Activated CD8-positive, alpha-beta memory T cell treated with anti-CD3 and anti-CD28 coated beads for 4 hours (primary cell): ENCODE measurements around the gene IFITM5.

Source experiments
- DNase-seq, 2 donors: peaks; one replicate each; pipeline ENCODE4 v3.0.0-alpha.2; 2020; ENCODE audit warnings: low read depth in 2 of 2

IFITM5 gene

GRCh38 chr11:266676-267439, 32.5 kb downstream of the IFITM5 start:
- DNase-seq, result no peak

GRCh38 chr11:261624-262023, 37.7 kb downstream of the IFITM5 start:
- DNase-seq, result no peak

- DNase-seq, result no peak
Measured at GRCh38 chr11:259413-259812, 39.9 kb downstream of the IFITM5 start.

GRCh38 chr11:257766-258493, 41.4 kb downstream of the IFITM5 start:
- no peak for DNase-seq

GRCh38 chr11:256952-257737, 42.2 kb downstream of the IFITM5 start:
- no peak for DNase-seq

- no peak for DNase-seq
Measured at GRCh38 chr11:255816-256215, 43.5 kb downstream of the IFITM5 start.

- no peak for DNase-seq
Measured at GRCh38 chr11:255176-255575, 44.1 kb downstream of the IFITM5 start.

GRCh38 chr11:253886-254270, 45.4 kb downstream of the IFITM5 start:
- DNase-seq, result no peak

- no peak for DNase-seq
Measured at GRCh38 chr11:253160-253885, 46.0 kb downstream of the IFITM5 start.

- no peak for DNase-seq
Measured at GRCh38 chr11:252666-253065, 46.7 kb downstream of the IFITM5 start.

GRCh38 chr11:251550-251949, 47.8 kb downstream of the IFITM5 start:
- no peak for DNase-seq

GRCh38 chr11:250740-251299, 48.5 kb downstream of the IFITM5 start:
- DNase-seq, result peak; percentile 65 to 68

- DNase-seq, result no peak
Measured at GRCh38 chr11:250274-250673, 49.1 kb downstream of the IFITM5 start.

- DNase-seq, result no peak
Measured at GRCh38 chr11:249062-249461, 50.3 kb downstream of the IFITM5 start.
